IPS-15b (cell line): ENCODE results near the gene PXK.

ENCODE experiments used
- H3K27me3 ChIP-seq: one replicate; pipeline ENCODE4 v1.6.1; 2013; ENCODE audit warnings: low read length; ENCODE audit not compliant: control insufficient read depth, insufficient read depth
- H3K36me3 ChIP-seq: one replicate; pipeline ENCODE4 v1.6.1; 2013; ENCODE audit warnings: low read length; ENCODE audit not compliant: control insufficient read depth, insufficient read depth
- H3K4me1 ChIP-seq: one replicate; pipeline ENCODE4 v1.6.1; 2013; ENCODE audit warnings: mild to moderate bottlenecking, low read length; ENCODE audit not compliant: control insufficient read depth, insufficient read depth
- H3K4me3 ChIP-seq: one replicate; pipeline ENCODE4 v1.5.1; 2013; ENCODE audit warnings: low read depth, low read length
- H3K9ac ChIP-seq: one replicate; pipeline ENCODE4 v1.6.1; 2013; ENCODE audit warnings: low read depth, mild to moderate bottlenecking, low read length
- H3K9me3 ChIP-seq: one replicate; pipeline ENCODE4 v1.6.1; 2013; ENCODE audit warnings: mild to moderate bottlenecking, low read length; ENCODE audit not compliant: control insufficient read depth, insufficient read depth

The PXK gene

DNA sequence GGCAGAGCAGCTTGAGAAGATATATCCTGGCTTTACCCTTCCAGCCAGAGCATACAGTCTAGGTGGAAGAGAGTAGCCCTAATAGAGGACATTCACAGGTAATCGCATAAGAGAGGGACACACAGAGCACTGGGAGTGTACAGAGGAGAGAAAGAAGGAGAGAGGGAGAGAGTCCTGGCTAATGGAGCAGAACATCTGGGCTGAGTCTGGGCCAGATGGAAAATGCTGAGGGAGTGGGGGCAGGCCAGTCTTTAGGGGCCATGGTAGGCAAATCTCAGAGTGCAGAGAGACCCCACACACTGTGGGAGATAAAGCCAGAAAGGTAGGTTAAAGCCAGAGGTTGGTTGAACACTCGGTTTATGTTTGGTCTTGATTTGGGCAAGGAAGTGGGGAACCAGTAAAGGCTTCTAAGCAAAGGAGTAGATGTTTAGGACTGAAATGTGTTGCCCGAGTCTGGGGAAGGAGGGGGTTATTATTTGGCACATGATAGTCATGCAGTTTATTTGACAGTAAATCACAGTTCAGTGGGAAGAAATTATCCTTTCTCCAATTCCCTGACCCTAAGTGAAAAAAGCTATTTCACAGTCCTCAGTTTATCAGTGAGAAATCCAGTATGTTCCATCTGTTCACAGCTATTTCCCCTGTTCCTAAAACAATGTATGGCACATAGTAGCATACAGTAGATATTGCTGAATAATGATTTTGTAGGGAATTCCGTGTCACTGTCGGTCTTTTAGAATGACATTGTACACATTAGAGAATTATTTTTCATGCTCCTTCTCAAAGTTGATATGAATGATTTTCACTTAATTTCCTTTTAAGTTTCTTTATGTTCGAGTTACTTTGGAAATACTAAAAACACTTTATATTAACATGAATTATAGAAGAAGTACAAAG, 55.2 kb downstream of the PXK start:
- H3K9me3 ChIP-seq = no peaks in the 10 kb centered on the region
- no peaks in the 10 kb centered on the region for H3K27me3 ChIP-seq
- peaks cover 9% of the 10 kb centered on the region for H3K4me1 ChIP-seq
- H3K4me3 ChIP-seq = no peak overlapping the region
- no peaks in the 10 kb centered on the region for H3K36me3 ChIP-seq
- no peak overlapping the region for H3K9ac ChIP-seq

- Histone ChIP-seq H3K9ac (no peak overlapping the region), H3K9me3 (no peaks in the 10 kb centered on the region), H3K27me3 (no peaks in the 10 kb centered on the region), H3K4me3 (no peak overlapping the region), H3K4me1 (peaks cover 9% of the 10 kb centered on the region), H3K36me3 (no peaks in the 10 kb centered on the region)
These were observed 55.9 kb downstream of the PXK start for GRCh38 chr3:58388550-58389091.

GRCh38 chr3:58391156-58391865, 58.6 kb downstream of the PXK start:
- Histone ChIP-seq H3K4me3 (no peak overlapping the region), H3K36me3 (no peaks in the 10 kb centered on the region), H3K9me3 (no peaks in the 10 kb centered on the region), H3K4me1 (peaks cover 17% of the 10 kb centered on the region), H3K27me3 (no peaks in the 10 kb centered on the region), H3K9ac (no peak overlapping the region)

- Histone ChIP-seq H3K4me3 (no peak overlapping the region), H3K36me3 (no peaks in the 10 kb centered on the region), H3K9ac (no peak overlapping the region), H3K27me3 (no peaks in the 10 kb centered on the region), H3K9me3 (no peaks in the 10 kb centered on the region), H3K4me1 (peaks cover 13% of the 10 kb centered on the region)
These were observed 59.5 kb downstream of the PXK start for GRCh38 chr3:58392181-58392580.

DNA sequence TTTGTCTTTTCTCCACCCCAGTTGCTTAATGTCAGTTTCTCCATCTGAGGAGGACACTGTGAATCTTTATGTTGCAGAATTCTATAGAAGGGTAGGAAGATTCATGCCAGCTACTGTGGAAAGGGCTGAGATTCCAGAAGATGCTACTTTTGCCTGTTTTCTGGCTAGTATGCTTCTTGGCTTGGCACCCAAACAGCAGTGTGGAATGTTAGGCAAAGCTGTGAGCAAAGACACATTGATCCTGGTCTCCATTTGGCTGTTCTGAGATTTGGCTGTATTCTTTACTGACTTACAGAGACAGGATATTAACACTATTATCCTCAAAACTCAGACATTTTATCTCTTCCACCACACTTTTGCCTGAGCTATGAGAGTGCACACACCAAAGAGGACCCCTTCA, 61.6 kb downstream of the PXK start:
- no peaks in the 10 kb centered on the region for H3K27me3 ChIP-seq
- H3K4me1 ChIP-seq = peaks cover 8% of the 10 kb centered on the region
- H3K9ac ChIP-seq = no peak overlapping the region
- H3K9me3 ChIP-seq = no peaks in the 10 kb centered on the region
- H3K4me3 ChIP-seq = no peak overlapping the region
- H3K36me3 ChIP-seq = no peaks in the 10 kb centered on the region

DNA sequence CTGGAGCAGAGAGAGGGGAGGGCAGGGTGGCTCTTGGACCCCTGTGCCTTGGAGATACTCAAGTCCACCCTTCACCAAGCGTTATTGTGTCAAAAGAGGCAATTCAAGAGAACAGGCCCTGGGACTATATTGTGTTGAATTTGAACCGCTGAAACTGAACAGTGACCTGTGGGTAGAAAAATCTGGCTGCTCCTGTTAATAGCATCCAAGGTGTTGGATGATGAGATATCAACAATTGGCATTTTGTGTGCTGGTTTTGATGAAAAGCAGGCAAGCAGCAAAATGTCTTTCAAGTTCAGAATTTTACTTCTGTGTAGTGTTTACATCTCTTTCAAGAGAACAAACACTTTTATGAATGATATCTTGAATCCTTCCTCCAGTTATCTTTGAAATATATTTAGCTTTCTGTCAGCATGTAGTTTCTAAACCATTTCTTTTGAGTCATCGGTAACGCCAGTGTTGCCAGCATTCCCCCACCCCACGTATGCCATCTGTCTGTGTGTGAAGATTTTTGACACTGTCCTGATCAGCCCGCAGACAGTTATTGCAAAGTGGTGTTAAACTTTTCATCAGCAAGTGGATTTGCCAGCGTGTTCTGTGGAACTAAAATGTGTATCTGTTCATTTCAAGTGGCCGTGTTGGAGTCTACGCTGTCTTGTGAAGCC, 66.1 kb downstream of the PXK start:
- Histone ChIP-seq H3K36me3 (no peaks in the 10 kb centered on the region), H3K9me3 (no peaks in the 10 kb centered on the region), H3K9ac (no peak overlapping the region), H3K27me3 (no peaks in the 10 kb centered on the region), H3K4me1 (peaks cover 10% of the 10 kb centered on the region), H3K4me3 (no peak overlapping the region)

DNA sequence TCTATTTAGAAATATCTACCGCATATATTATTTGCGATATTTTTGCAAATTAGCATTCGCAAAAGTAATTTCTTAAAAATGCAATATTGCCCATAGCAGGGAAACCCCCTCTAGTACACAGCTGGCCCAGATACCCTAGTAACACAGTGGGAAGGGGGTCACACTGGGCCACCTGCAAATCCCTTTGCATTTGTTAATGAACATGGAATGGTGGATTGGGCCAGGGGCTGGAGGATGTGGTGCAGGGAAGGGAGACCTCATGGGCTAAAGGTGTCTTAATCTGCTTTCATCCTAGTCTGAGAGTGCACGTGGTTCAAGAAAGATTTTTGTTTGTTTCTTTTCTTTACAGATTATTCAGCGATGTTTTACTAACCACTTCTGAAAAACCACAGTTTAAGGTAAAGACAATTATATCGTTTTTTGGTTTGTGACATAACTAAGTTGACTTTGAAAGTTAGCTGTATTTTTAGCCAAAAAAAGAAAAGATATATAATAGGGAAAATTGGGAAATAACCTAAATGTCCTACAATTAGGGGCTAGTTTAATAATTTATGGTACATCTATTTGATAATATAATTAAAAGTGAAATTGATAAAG, 70.9 kb downstream of the PXK start:
- no peaks in the 10 kb centered on the region for H3K9me3 ChIP-seq
- no peak overlapping the region for H3K4me3 ChIP-seq
- peaks cover 7% of the 10 kb centered on the region for H3K4me1 ChIP-seq
- no peaks in the 10 kb centered on the region for H3K27me3 ChIP-seq
- no peaks in the 10 kb centered on the region for H3K36me3 ChIP-seq
- H3K9ac ChIP-seq = no peak overlapping the region

- Histone ChIP-seq H3K4me1 (peaks cover 7% of the 10 kb centered on the region), H3K27me3 (no peaks in the 10 kb centered on the region), H3K36me3 (no peaks in the 10 kb centered on the region), H3K9ac (no peak overlapping the region), H3K4me3 (no peak overlapping the region), H3K9me3 (no peaks in the 10 kb centered on the region)
These were observed 71.7 kb downstream of the PXK start for GRCh38 chr3:58404396-58404795.

DNA sequence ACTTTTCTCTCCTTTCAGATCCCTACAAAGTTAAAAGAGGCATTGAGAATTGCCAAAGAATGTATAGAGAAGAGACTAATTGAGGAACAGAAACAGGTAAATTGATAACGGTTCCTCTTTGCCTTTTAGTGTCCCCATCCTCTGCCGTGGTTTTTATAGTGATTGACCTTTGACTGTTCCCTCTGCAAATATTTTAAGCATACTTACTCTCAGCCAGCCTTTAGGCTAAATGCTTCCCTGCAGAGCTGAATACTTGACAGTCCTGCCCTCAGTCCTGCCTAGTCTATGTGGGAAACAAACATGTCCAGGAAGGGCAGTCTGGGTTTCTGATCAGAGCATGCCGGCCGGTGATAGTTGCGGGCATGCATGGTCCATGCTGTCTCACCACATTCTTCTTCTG, 76.2 kb downstream of the PXK start:
- Histone ChIP-seq H3K9ac (no peak overlapping the region), H3K27me3 (no peaks in the 10 kb centered on the region), H3K9me3 (no peaks in the 10 kb centered on the region), H3K4me1 (peaks cover 4% of the 10 kb centered on the region), H3K36me3 (no peaks in the 10 kb centered on the region), H3K4me3 (no peak overlapping the region)

- Histone ChIP-seq H3K36me3 (no peaks in the 10 kb centered on the region), H3K9me3 (no peaks in the 10 kb centered on the region), H3K9ac (no peak overlapping the region), H3K4me3 (no peak overlapping the region), H3K27me3 (no peaks in the 10 kb centered on the region), H3K4me1 (no peaks in the 10 kb centered on the region)
These were observed 77.0 kb downstream of the PXK start for GRCh38 chr3:58409663-58410062.

- H3K9me3 ChIP-seq = no peaks in the 10 kb centered on the region
- H3K36me3 ChIP-seq = no peaks in the 10 kb centered on the region
- H3K9ac ChIP-seq = no peak overlapping the region
- H3K27me3 ChIP-seq = no peaks in the 10 kb centered on the region
- no peaks in the 10 kb centered on the region for H3K4me1 ChIP-seq
- no peak overlapping the region for H3K4me3 ChIP-seq
These were observed 78.3 kb downstream of the PXK start for GRCh38 chr3:58411036-58411435.
